Fibroblast of the aortic adventitia (primary cell): Measurements from ENCODE around the gene TRIM37. TPM values are rescaled to one million over a fixed set of nuclear protein-coding genes. Genes with fewer than 3 reads are reported as not detected.
A peak's percentile ranks its signal among the peaks of the same experiment; 100 is the strongest.

Source experiments
- DNase-seq: peaks from one replicate; pipeline ENCODE4 v3.0.0-alpha.2; 2010; ENCODE audit warnings: low read depth
- H3K4me3 ChIP-seq: 2 replicates; pipeline ENCODE4 v1.5.1; 2011; ENCODE audit warnings: low read depth, mild to moderate bottlenecking, control low read depth, low read length, moderate library complexity
- total RNA-seq: library from RNA; depleted of rRNA; stranded (reverse); fragments of >200 nt; gene quantifications from 2 replicates; pipeline ENCODE4 v1.2.3, GENCODE V29; 2012; ENCODE audit warnings: low replicate concordance
- TF ChIP-seq, protein P1 (sequence below): IDR thresholded peaks from 2 replicates; pipeline ENCODE4 v1.5.1; 2011; ENCODE audit warnings: mild to moderate bottlenecking, low read length, control low read depth, inconsistent platforms; ENCODE audit not compliant: insufficient read depth

Gene TRIM37
- total RNA-seq, 1 donor: 42.0 TPM

GRCh38 chr17:58999500-58999899 is 107.2 kb downstream of the TRIM37 start:
- TF ChIP-seq, protein P1, sequence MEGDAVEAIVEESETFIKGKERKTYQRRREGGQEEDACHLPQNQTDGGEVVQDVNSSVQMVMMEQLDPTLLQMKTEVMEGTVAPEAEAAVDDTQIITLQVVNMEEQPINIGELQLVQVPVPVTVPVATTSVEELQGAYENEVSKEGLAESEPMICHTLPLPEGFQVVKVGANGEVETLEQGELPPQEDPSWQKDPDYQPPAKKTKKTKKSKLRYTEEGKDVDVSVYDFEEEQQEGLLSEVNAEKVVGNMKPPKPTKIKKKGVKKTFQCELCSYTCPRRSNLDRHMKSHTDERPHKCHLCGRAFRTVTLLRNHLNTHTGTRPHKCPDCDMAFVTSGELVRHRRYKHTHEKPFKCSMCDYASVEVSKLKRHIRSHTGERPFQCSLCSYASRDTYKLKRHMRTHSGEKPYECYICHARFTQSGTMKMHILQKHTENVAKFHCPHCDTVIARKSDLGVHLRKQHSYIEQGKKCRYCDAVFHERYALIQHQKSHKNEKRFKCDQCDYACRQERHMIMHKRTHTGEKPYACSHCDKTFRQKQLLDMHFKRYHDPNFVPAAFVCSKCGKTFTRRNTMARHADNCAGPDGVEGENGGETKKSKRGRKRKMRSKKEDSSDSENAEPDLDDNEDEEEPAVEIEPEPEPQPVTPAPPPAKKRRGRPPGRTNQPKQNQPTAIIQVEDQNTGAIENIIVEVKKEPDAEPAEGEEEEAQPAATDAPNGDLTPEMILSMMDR: no peak
- no peak for DNase-seq
- H3K4me3 ChIP-seq: no peak overlapping the region

DNA sequence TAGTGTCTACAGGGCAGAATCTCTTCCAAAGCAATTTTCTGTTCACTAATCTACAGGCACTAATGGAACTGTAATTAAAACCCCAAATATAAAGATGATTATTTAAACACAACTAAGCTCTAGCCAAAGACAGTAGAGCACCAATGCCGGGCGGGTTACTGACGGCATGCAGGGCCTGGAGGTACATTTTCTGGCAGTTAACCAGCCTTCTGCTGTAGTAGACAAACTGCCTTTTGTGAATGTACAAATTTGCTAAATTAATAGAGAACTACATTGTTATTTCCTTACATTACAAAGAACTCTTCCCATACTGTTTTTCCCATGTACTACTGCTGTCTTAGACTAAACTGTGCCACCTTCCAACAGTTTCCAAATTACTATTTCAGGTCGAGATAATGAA is 107.8 kb downstream of the TRIM37 start:
- DNase-seq: no peak
- TF ChIP-seq, protein P1: no peak
- H3K4me3 ChIP-seq: no peak overlapping the region

- no peak overlapping the region for H3K4me3 ChIP-seq
- no peak for DNase-seq
- TF ChIP-seq, protein P1: no peak
Observed at GRCh38 chr17:58997756-58998553, 108.7 kb downstream of the TRIM37 start.

DNA sequence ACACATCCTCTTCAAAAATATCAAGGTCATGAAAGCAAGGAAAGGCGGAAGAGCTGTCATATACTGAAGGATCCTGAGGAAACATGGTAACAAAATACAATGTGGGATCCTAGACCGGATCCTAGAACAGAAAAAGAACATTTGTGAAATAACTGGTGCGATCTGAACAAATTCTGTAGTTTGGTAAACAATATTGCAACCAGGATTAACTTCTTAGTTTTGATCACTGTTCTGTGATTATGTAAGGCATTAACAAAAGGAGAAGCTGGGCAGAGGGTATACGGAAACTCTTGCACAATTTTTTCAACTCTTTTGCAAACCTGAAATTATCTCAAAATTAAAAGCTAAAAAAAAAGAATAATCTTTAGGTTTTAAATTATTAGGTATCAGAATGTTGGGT is 109.7 kb downstream of the TRIM37 start:
- no peak for DNase-seq
- TF ChIP-seq, protein P1: no peak
- no peak overlapping the region for H3K4me3 ChIP-seq

DNA sequence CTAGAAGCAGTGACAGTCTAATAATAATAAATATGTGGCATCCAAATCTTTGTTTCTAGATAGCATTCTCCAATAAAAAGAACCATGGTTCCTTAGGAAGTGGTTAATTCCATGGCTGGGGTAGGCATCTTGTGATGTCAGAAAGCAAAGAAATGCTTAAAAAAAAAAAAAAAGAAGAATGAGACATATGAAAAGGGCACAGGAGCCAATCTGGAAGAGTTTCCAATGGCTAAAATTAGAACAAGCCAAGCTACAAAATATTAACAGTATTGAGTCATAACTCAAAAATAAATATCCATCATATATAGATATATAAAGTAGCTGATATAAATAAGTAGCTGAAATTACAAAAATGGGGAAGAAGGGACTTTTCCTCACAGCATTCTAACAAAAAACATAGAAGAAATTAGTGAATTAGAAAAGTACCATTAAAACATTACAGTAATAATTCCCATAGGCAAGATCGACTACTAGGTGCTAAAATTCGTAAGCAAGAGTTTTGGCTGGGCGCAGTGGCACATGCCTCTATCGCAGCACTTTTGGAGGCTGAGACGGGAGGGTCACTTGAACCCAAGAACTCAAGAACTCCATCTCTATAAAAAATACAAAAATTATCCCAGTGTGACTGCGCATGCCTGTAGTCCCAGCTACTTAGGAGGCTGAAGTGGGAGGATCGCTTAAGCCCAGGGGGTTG is 111.3 kb downstream of the TRIM37 start:
- TF ChIP-seq, protein P1: no peak
- peak; percentile 55 for DNase-seq

GRCh38 chr17:58993311-58993710 is 113.4 kb downstream of the TRIM37 start:
- H3K4me3 ChIP-seq: no peak overlapping the region
- TF ChIP-seq, protein P1: no peak
- no peak for DNase-seq

More for the DNA sequence above, 111.3 kb downstream of the TRIM37 start:
- H3K4me3 ChIP-seq: no peak overlapping the region
